Psoas muscle (tissue), 8 donors: ENCODE data around the gene TRIM23. TPM values are rescaled to one million over a fixed set of nuclear protein-coding genes. Genes with fewer than 3 reads are reported as not detected.
A peak's percentile ranks its signal among the peaks of the same experiment; 100 is the strongest.

Experiments used
- ATAC-seq, 4 donors: fragments of 200-7000 bp; cut with Tn5 transposase; one replicate each; pipeline ENCODE4 v1.9.1; 2020; ENCODE audit warnings: moderate library complexity in 3 of 4, mild to moderate bottlenecking in 2 of 4
- DNase-seq, 2 donors: peaks; one replicate each; pipeline ENCODE4 v3.0.0-alpha.2; 2020
- H3K27ac ChIP-seq: fragments of 200-600 bp; one replicate; pipeline ENCODE4 v1.8.0; 2022
- H3K27me3 ChIP-seq, 3 donors: fragments of 200-600 bp in 1 of 3; one replicate each; pipeline versions ENCODE4 v1.6.1 to v1.8.0; 2013 to 2022; ENCODE audit warnings: low read length in 2 of 3, mild to moderate bottlenecking in 2 of 3, moderate library complexity in 1 of 3; ENCODE audit not compliant: insufficient read depth in 3 of 3
- H3K36me3 ChIP-seq, 2 donors: fragments of 200-600 bp in 1 of 2; one replicate each; pipeline versions ENCODE4 v1.6.1 to v1.8.0; 2013 to 2022; ENCODE audit warnings: low read depth in 1 of 2, mild to moderate bottlenecking in 1 of 2, moderate library complexity in 1 of 2; ENCODE audit not compliant: insufficient read depth in 1 of 2
- H3K4me1 ChIP-seq: fragments of 200-600 bp; one replicate; pipeline ENCODE4 v1.8.0; 2022
- H3K4me3 ChIP-seq: fragments of 200-600 bp; one replicate; pipeline ENCODE4 v1.8.0; 2022; ENCODE audit warnings: mild to moderate bottlenecking
- H3K9me3 ChIP-seq: fragments of 200-600 bp; one replicate; pipeline ENCODE4 v1.8.0; 2022
- CTCF ChIP-seq: fragments of 200-600 bp; IDR thresholded peaks from one replicate; pipeline ENCODE4 v1.8.0; 2022; ENCODE audit warnings: antibody characterized with exemption
- WGBS, 3 donors: extraction: QIAGEN DNeasy Blood & Tissue Kit; methylation state at CpG; one replicate each; pipeline versions ENCODE4 v1.1.6 to v1.1.7; 2013; 5-methylcytosine and 5-hydroxymethylcytosine counted together
- intact Hi-C, 2 donors: fragments of 100-400 bp; cut with DNase I; formaldehyde crosslinking; loops; one replicate each; pipeline versions ENCODE4 v1.11.0 to v1.14.2; 2022
- long read RNA-seq, 2 donors: library from polyadenylated mRNA; unstranded; transcript quantifications; one replicate each; pipeline ENCODE4 v2.0.0, GENCODE V29; 2021
- polyA plus RNA-seq, 3 donors: library from polyadenylated mRNA; stranded (reverse); fragments of 200-250 nt; gene quantifications; one replicate each; pipeline ENCODE4 v1.2.3, GENCODE V29; 2013
- total RNA-seq, 4 donors: library from RNA; stranded (reverse); fragmentation: NEBNext Ultra II Directional in 2 of 4; extraction: Animal tissue kit (Norgen Biotek cat#: 25700) in 2 of 4; gene quantifications; one replicate each; pipeline versions ENCODE4 v1.2.1 to v1.2.4, GENCODE V29; 2021 to 2023
- donor health status: healthy with polysubstance abuse.
- donor health status: DM: no; HTN: no; CAD: no; lungs with moderate emphysema.
- donor health status: Bipolar disorder and iron deficiency.
- donor health status: healthy.
- donor health status: DM: yes; HTN: yes; CAD: no.
- donor health status: DM: no; HTN: no; CAD: no.
- donor health status: DM: no; HTN: no; CAD: no.
- donor health status: DM: yes; HTN: yes; CAD: no.

TRIM23 gene
- 10 to 100 TPM; 16.1 to 22.8 (median 20.9) TPM for total RNA-seq
- 10 to 100 TPM in 1 of 3 donors, 1 to 10 TPM in 2; 7.2 to 21.5 (median 7.7) TPM for polyA plus RNA-seq
- long read RNA-seq, donor 1, full-length matches to known transcripts, result 22 of 26 reads
- long read RNA-seq, donor 1, partial matches to known transcripts, result 1 of 26 reads
- long read RNA-seq, donor 1, other reads (novel, unspliced or antisense), result 3 of 26 reads
- long read RNA-seq, donor 2, full-length matches to known transcripts, result 34 of 43 reads
- long read RNA-seq, donor 2, partial matches to known transcripts, result 8 of 43 reads
- long read RNA-seq, donor 2, other reads (novel, unspliced or antisense), result 1 of 43 reads

DNA sequence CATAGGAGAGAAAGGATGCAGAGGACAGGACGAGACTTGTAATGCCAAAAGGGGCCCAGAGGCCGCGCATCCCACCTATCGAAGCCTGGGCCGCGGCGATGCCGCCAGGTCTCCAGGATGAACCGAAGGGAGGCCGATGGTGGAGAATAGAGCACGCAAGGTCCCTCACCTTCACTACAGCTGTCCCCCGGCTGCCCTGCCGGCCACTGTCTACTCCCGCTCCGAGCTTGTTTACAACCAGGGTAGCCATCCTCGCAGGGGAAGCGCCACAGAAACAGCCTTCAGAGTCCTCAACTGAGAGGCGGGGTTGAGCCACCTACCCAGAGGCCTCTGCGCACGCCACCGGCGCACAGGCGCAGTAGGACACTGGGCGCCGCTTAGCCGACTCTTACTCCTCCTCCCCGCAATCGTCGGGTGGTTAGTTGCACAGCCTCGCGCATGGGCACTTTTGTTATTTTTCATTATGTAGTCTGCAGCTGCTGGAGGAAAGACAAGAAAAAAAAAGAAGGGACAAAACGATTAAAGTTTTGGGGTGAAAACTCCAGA, at the start of gene TRIM23:
Gene TRIM23 (minus strand): TSS at position 309 of the 546 bp plus-strand sequence. CDS start 59 bp downstream, at position 250.
- Histone ChIP-seq H3K27me3 (no peaks in the 10 kb centered on the region), H3K9me3 (no peaks in the 10 kb centered on the region), H3K4me3 (peak within 1 kb of the TSS; percentile 86), H3K4me1 (peaks cover 40% of the 10 kb centered on the region), H3K27ac (peak within 1 kb of the TSS; percentile 88), H3K36me3 (peaks cover 0 to 6% of the 10 kb centered on the region in 2 donors)
- ATAC-seq (peak; percentile 98 to 99 (median 98)), DNase-seq (peak; percentile 92 to 95)
- intact Hi-C loops, result loop anchor here in 1 of 2 donors (10.0 kb wide), 1 partner anchor 521 kb away; the partner anchor contains the start of gene SREK1
- 0% methylated on average over 32 of the region's 32 CpGs for WGBS, 3 donors
- TF ChIP-seq CTCF, result no peak

- H3K9me3 ChIP-seq, result no peaks in the 10 kb centered on the region
- peaks cover 3 to 44% of the 10 kb centered on the region in 2 donors for H3K36me3 ChIP-seq
- ATAC-seq (no peak), DNase-seq (no peak)
- WGBS, 3 donors, result 81 to 90% (median 82%) methylated on average over 1 of the region's 1 CpG
- no peaks in the 10 kb centered on the region for H3K4me1 ChIP-seq
- intact Hi-C loops, result no loop called here
- TF ChIP-seq CTCF, result no peak
- no peak overlapping the region for H3K4me3 ChIP-seq
- H3K27me3 ChIP-seq, result no peaks in the 10 kb centered on the region
- H3K27ac ChIP-seq, result no peak overlapping the region
Observed at GRCh38 chr5:65672796-65673195, 48.7 kb upstream of the TRIM23 start.

DNA sequence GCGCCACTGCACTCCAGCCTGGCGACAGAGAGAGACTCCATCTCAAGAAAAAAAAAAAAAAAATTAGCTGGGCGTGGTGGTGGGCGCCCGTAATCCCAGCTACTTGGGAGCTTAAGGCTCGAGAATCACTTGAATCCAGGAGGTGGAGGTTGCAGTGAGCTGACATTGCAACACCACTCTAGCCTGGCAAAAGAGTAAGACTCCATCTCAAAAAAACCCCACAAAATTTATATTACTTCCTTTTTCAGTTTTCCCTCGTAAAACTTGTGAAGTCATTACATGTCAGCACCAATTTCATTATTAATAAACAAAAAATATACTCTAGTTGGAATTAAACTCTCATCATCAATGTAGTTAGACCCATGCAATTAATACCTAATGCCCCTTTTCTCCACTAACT, 44.6 kb upstream of the TRIM23 start:
- DNase-seq (no peak), ATAC-seq (no peak)
- TF ChIP-seq CTCF, result no peak
- H3K36me3 ChIP-seq, result peaks cover 3 to 74% of the 10 kb centered on the region in 2 donors
- WGBS, 3 donors, result 81 to 93% (median 88%) methylated on average over 7 of the region's 7 CpGs
- peaks cover 4% of the 10 kb centered on the region for H3K4me1 ChIP-seq
- H3K27me3 ChIP-seq, result no peaks in the 10 kb centered on the region
- H3K27ac ChIP-seq, result no peak overlapping the region
- no peak overlapping the region for H3K4me3 ChIP-seq
- H3K9me3 ChIP-seq, result no peaks in the 10 kb centered on the region
- intact Hi-C loops, result no loop called here

- WGBS, 3 donors, result 46 to 75% (median 57%) methylated on average over 1 of the region's 1 CpG
- H3K36me3 ChIP-seq, result peaks cover 2 to 72% of the 10 kb centered on the region in 2 donors
Observed at GRCh38 chr5:65663804-65664521, 39.8 kb upstream of the TRIM23 start.

More at GRCh38 chr5:65663804-65664521, 39.8 kb upstream of the TRIM23 start:
- H3K27me3 ChIP-seq, result no peaks in the 10 kb centered on the region
- H3K27ac ChIP-seq, result peak overlapping the region; percentile 10
- intact Hi-C loops, result no loop called here
- no peak overlapping the region for H3K4me3 ChIP-seq
- no peaks in the 10 kb centered on the region for H3K9me3 ChIP-seq
- TF ChIP-seq CTCF, result peak; percentile 43
- DNase-seq (no peak), ATAC-seq (peak; percentile 53 to 89 (median 70))
- peaks cover 10% of the 10 kb centered on the region for H3K4me1 ChIP-seq
